GM19438 (cell line): ENCODE results near the gene KNDC1.

Experiments
- ATAC-seq: cut with Tn5 transposase; IDR thresholded peaks from one replicate; pipeline ENCODE4 v1.9.1; 2021; ENCODE audit warnings: low read depth; ENCODE audit not compliant: unreplicated experiment

KNDC1 gene

GRCh38 chr10:133202778-133203651, 43.0 kb downstream of the KNDC1 start:
- ATAC-seq: no peak

GRCh38 chr10:133203652-133204195, 43.7 kb downstream of the KNDC1 start:
- ATAC-seq: no peak

- ATAC-seq: no peak
Measured at GRCh38 chr10:133204226-133205015, 44.4 kb downstream of the KNDC1 start.

- ATAC-seq: no peak
Measured at GRCh38 chr10:133205146-133205545, 45.1 kb downstream of the KNDC1 start.

- ATAC-seq: no peak
Measured at GRCh38 chr10:133206356-133207040, 46.5 kb downstream of the KNDC1 start.

GRCh38 chr10:133207041-133207600, 47.1 kb downstream of the KNDC1 start:
- no peak for ATAC-seq

- ATAC-seq: no peak
Measured at GRCh38 chr10:133207627-133208026, 47.6 kb downstream of the KNDC1 start.

GRCh38 chr10:133208466-133208865, 48.4 kb downstream of the KNDC1 start:
- ATAC-seq: no peak

- no peak for ATAC-seq
Measured at GRCh38 chr10:133209117-133209516, 49.1 kb downstream of the KNDC1 start.

GRCh38 chr10:133209641-133210040, 49.6 kb downstream of the KNDC1 start:
- no peak for ATAC-seq

- ATAC-seq: no peak
Measured at GRCh38 chr10:133210398-133211140, 50.5 kb downstream of the KNDC1 start.

GRCh38 chr10:133211141-133211830, 51.3 kb downstream of the KNDC1 start:
- ATAC-seq: no peak

GRCh38 chr10:133211959-133212852, 52.2 kb downstream of the KNDC1 start:
- ATAC-seq: no peak

GRCh38 chr10:133212853-133213494, 53.0 kb downstream of the KNDC1 start:
- no peak for ATAC-seq

GRCh38 chr10:133213641-133214467, 53.8 kb downstream of the KNDC1 start:
- ATAC-seq: no peak

GRCh38 chr10:133214468-133215410, 54.7 kb downstream of the KNDC1 start:
- no peak for ATAC-seq
